Measurements from ENCODE around the gene BEND7. TPM values are rescaled to one million over a fixed set of nuclear protein-coding genes. Genes with fewer than 3 reads are reported as not detected.

BEND7 gene
- total and polyA plus RNA-seq, 2 of the 8 experiments (the other 6 are each of a cell fraction or from before 2014, with no cell fraction given), result 1.9 to 8.2 TPM

GRCh38 chr10:13453896-13454295, 74.9 kb downstream of the BEND7 start (continued):
- TF ChIP-seq CTBP2 (IDR thresholded peaks at IDR 0.05; ENCODE audit: borderline replicate concordance, insufficient read depth, insufficient read length, low read length), result no peak
- no peak for TF ChIP-seq JUND (IDR thresholded peaks at IDR 0.05; ENCODE audit: low read length)
- no peak for TF ChIP-seq PHF8 (conservative IDR thresholded peaks at IDR 0.05; ENCODE audit: low read depth, low read length)
- no peak for TF ChIP-seq BACH1 (IDR thresholded peaks at IDR 0.05; ENCODE audit: low read length)
- TF ChIP-seq CEBPB (IDR thresholded peaks at IDR 0.05; ENCODE audit: low read depth, low read length), result no peak
- TF ChIP-seq SRF (IDR thresholded peaks at IDR 0.05; ENCODE audit: low read depth, low read length), result no peak
